Smooth muscle cell (in vitro differentiated cells): ENCODE measurements around the gene MAF. TPM values are rescaled to one million over a fixed set of nuclear protein-coding genes. Genes with fewer than 3 reads are reported as not detected.

Experiments
- DNase-seq: peaks from one replicate; lab custom pipeline; 2025; ENCODE audit not compliant: unreplicated experiment; lab: John Stamatoyannopoulos, UW
- H2AFZ ChIP-seq: fragments of 200-600 bp; sonication (generic); 2 replicates; pipeline ENCODE4 v1.6.0; 2016; ENCODE audit warnings: antibody characterized with exemption, low read depth, mild to moderate bottlenecking
- H3F3A ChIP-seq: fragments of 200-600 bp; sonication (generic); 2 replicates; pipeline ENCODE4 v1.6.0; 2017; ENCODE audit warnings: antibody characterized with exemption, low read depth
- H3K27ac ChIP-seq: fragments of 200-600 bp; sonication (generic); 2 replicates; pipeline ENCODE4 v1.5.1; 2016; ENCODE audit warnings: low read depth, mild to moderate bottlenecking
- H3K27me3 ChIP-seq: fragments of 200-600 bp; sonication (generic); 2 replicates; pipeline ENCODE4 v1.6.1; 2016; ENCODE audit warnings: low read depth, mild to moderate bottlenecking
- H3K36me3 ChIP-seq: fragments of 200-600 bp; sonication (generic); 2 replicates; pipeline ENCODE4 v1.5.1; 2016; ENCODE audit warnings: low read depth
- H3K4me1 ChIP-seq: fragments of 200-600 bp; sonication (generic); 2 replicates; pipeline ENCODE4 v1.5.1; 2016; ENCODE audit warnings: low read depth
- H3K4me2 ChIP-seq: fragments of 200-600 bp; sonication (generic); 2 replicates; pipeline ENCODE4 v1.6.0; 2016; ENCODE audit warnings: mild to moderate bottlenecking
- H3K4me3 ChIP-seq: fragments of 200-600 bp; sonication (generic); 2 replicates; pipeline ENCODE4 v1.5.1; 2016; ENCODE audit warnings: mild to moderate bottlenecking
- H3K79me2 ChIP-seq: fragments of 200-600 bp; sonication (generic); 2 replicates; pipeline ENCODE4 v1.6.0; 2016; ENCODE audit warnings: low read depth, mild to moderate bottlenecking
- H3K9ac ChIP-seq: fragments of 200-600 bp; sonication (generic); 2 replicates; pipeline ENCODE4 v1.6.0; 2016; ENCODE audit warnings: low read depth
- H3K9me3 ChIP-seq: fragments of 200-600 bp; sonication (generic); replicated peaks from 2 replicates; pipeline ENCODE4 v1.5.1; 2016; ENCODE audit warnings: low read depth
- H4K20me1 ChIP-seq: fragments of 200-600 bp; sonication (generic); 2 replicates; pipeline ENCODE4 v1.6.0; 2016; ENCODE audit warnings: low read depth
- WGBS: methylation state at CpG from one replicate; pipeline ENCODE4 v1.1.7; 2016; ENCODE audit warnings: low lambda C conversion rate; 5-methylcytosine and 5-hydroxymethylcytosine counted together
- polyA plus RNA-seq: library from polyadenylated mRNA; unstranded; fragments of >200 nt; fragmentation: Nextera tagmentation; extraction: Ambion mirVana; gene quantifications from 2 replicates; pipeline ENCODE4 v1.2.1, GENCODE V29; 2016
- total RNA-seq: library from RNA; depleted of rRNA; stranded (reverse); fragments of >200 nt; gene quantifications from 2 replicates; pipeline ENCODE4 v1.2.3, GENCODE V29; 2014
- TF ChIP-seq, protein P1 (sequence below): fragments of 200-600 bp; sonication (generic); IDR thresholded peaks from 2 replicates; pipeline ENCODE4 v1.5.1; 2017; ENCODE audit warnings: borderline replicate concordance, mild to moderate bottlenecking, antibody characterized with exemption; ENCODE audit not compliant: insufficient read depth, poor library complexity, severe bottlenecking

MAF gene
- total and polyA plus RNA-seq, 2 experiments from 2014 or later: 19.1 to 54.9 TPM

- H3K79me2 ChIP-seq: no peaks in the 10 kb centered on the region
- no peaks in the 10 kb centered on the region for H3K36me3 ChIP-seq
- no peak overlapping the region for H3K27ac ChIP-seq
- no peak for DNase-seq
- H4K20me1 ChIP-seq: no peaks in the 10 kb centered on the region
- peaks cover 72% of the 10 kb centered on the region for H3K27me3 ChIP-seq
- no peak overlapping the region for H3K9ac ChIP-seq
- peaks cover 24% of the 10 kb centered on the region for H3K4me1 ChIP-seq
- no peaks in the 10 kb centered on the region for H3F3A ChIP-seq
- no peak overlapping the region for H3K4me2 ChIP-seq
- H3K4me3 ChIP-seq: no peak overlapping the region
- 78% methylated on average over 6 of the region's 6 CpGs for WGBS
- TF ChIP-seq, protein P1, sequence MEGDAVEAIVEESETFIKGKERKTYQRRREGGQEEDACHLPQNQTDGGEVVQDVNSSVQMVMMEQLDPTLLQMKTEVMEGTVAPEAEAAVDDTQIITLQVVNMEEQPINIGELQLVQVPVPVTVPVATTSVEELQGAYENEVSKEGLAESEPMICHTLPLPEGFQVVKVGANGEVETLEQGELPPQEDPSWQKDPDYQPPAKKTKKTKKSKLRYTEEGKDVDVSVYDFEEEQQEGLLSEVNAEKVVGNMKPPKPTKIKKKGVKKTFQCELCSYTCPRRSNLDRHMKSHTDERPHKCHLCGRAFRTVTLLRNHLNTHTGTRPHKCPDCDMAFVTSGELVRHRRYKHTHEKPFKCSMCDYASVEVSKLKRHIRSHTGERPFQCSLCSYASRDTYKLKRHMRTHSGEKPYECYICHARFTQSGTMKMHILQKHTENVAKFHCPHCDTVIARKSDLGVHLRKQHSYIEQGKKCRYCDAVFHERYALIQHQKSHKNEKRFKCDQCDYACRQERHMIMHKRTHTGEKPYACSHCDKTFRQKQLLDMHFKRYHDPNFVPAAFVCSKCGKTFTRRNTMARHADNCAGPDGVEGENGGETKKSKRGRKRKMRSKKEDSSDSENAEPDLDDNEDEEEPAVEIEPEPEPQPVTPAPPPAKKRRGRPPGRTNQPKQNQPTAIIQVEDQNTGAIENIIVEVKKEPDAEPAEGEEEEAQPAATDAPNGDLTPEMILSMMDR: no peak
- H2AFZ ChIP-seq: no peak overlapping the region
- no peaks in the 10 kb centered on the region for H3K9me3 ChIP-seq
Observed at GRCh38 chr16:79582789-79583188, 17.7 kb downstream of the MAF start.

DNA sequence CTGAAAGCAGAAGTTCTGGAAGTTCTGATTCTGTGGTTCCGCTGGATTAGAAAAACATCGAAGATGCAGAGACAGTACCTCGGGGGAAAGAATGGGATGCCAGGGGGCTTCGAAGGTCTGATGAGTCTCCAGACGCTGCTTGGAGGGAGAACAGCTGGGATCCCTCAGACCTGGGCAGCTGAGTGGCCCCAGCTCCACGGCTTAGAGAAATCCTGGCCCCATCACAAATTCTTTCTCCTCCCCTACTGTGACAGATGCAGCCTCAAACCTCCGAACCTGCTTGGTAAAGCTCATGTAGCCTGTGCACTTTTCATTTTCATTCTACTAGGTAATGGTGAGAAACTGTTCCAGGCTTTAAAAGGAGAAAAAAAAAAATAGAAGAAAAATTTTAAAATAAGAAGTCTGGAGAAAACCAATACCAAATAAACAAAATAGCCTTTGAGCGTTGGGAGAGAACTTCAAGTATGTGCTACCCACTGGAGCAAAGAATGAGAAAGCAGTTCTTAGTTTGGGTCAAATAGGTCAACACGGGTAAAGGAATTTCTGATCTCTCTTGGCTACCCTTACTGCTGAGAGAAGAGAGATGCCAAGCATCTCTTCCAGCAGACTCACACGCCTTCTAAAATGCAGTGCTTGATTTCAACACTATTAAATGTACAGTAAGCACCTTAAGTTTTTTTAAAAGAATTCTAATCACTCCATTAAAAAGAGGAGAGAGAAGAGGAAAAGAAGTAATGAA, 19.9 kb downstream of the MAF start:
- H3F3A ChIP-seq: no peaks in the 10 kb centered on the region
- H3K79me2 ChIP-seq: no peaks in the 10 kb centered on the region
- H3K27me3 ChIP-seq: peaks cover 77% of the 10 kb centered on the region
- DNase-seq: no peak
- WGBS: 68% methylated on average over 10 of the region's 10 CpGs
- H3K4me2 ChIP-seq: no peak overlapping the region
- H3K9me3 ChIP-seq: no peaks in the 10 kb centered on the region
- H4K20me1 ChIP-seq: no peaks in the 10 kb centered on the region
- no peak overlapping the region for H3K4me3 ChIP-seq
- TF ChIP-seq, protein P1: no peak
- H3K27ac ChIP-seq: no peak overlapping the region
- H2AFZ ChIP-seq: no peak overlapping the region
- peaks cover 18% of the 10 kb centered on the region for H3K4me1 ChIP-seq
- no peak overlapping the region for H3K9ac ChIP-seq
- no peaks in the 10 kb centered on the region for H3K36me3 ChIP-seq

DNA sequence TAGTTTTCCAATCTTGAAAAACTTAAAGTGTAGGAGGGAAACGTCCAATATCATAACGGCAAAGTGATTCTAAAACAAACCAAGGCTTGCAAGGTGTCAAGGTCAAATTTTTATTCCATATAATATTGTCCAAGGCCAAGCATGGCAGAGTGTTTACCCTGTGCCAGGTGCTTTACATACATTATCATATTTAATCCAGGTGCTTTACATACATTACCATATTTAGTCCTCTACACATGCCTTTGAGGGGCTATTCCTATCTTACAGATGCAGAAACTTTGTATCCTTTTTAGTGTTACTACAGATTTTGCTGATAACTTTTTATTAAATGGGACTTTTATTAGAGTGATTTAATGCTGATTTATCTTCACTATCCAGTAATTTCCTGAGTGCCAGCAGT, 23.9 kb downstream of the MAF start:
- no peak overlapping the region for H3K4me2 ChIP-seq
- no peaks in the 10 kb centered on the region for H3K79me2 ChIP-seq
- peaks cover 22% of the 10 kb centered on the region for H3K4me1 ChIP-seq
- H4K20me1 ChIP-seq: no peaks in the 10 kb centered on the region
- peaks cover 80% of the 10 kb centered on the region for H3K27me3 ChIP-seq
- DNase-seq: no peak
- no peak overlapping the region for H3K9ac ChIP-seq
- WGBS: 92% methylated on average over 2 of the region's 2 CpGs
- no peak overlapping the region for H3K4me3 ChIP-seq
- TF ChIP-seq, protein P1: no peak
- H3K27ac ChIP-seq: no peak overlapping the region
- H2AFZ ChIP-seq: no peak overlapping the region
- no peaks in the 10 kb centered on the region for H3F3A ChIP-seq
- no peaks in the 10 kb centered on the region for H3K9me3 ChIP-seq
- no peaks in the 10 kb centered on the region for H3K36me3 ChIP-seq

DNA sequence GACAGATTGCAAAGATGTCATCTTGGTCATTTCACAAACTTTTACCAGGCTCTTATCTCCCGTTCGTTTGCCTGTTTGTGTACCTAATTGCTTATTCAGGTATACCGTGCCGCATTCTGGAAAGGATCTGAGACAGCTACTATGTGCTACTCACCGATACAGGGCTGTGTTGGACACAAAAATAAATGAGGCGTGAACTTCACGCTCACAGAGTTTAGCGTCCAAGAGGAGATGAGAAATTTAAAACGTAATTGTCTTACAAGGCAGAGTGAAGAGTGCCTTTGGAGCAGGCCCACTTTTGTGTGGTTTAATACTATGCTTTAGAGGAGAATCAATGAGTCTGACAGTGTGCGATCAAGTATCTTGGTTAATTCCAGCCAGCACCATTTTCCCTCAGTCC, 26.7 kb downstream of the MAF start:
- no peaks in the 10 kb centered on the region for H3F3A ChIP-seq
- H3K9me3 ChIP-seq: no peaks in the 10 kb centered on the region
- no peak for DNase-seq
- no peak overlapping the region for H3K27ac ChIP-seq
- H2AFZ ChIP-seq: no peak overlapping the region
- TF ChIP-seq, protein P1: no peak
- no peaks in the 10 kb centered on the region for H3K79me2 ChIP-seq
- no peaks in the 10 kb centered on the region for H3K36me3 ChIP-seq
- no peak overlapping the region for H3K9ac ChIP-seq
- H3K4me1 ChIP-seq: peaks cover 5% of the 10 kb centered on the region
- no peak overlapping the region for H3K4me2 ChIP-seq
- no peaks in the 10 kb centered on the region for H4K20me1 ChIP-seq
- peaks cover 84% of the 10 kb centered on the region for H3K27me3 ChIP-seq
- WGBS: 77% methylated on average over 10 of the region's 10 CpGs
- H3K4me3 ChIP-seq: no peak overlapping the region
